Gastrocnemius medialis (tissue), 4 donors: ENCODE results near the gene SH3GL1.

Experiments used
- CTCF ChIP-seq, 5 experiments: fragments of 450-650 bp in 3 of 5; fragments of 200-600 bp in 2 of 5; sonication (generic) in 2 of 5; IDR thresholded peaks in 4 of 5; conservative IDR thresholded peaks in 1 of 5; 1 replicate in 4 of 5; 2 replicates in 1 of 5; pipeline ENCODE4 v1.5.1; 2016 to 2019; ENCODE audit warnings: antibody characterized with exemption in 5 of 5, mild to moderate bottlenecking in 3 of 5, moderate library complexity in 3 of 5
- POLR2A ChIP-seq, 2 donors: fragments of 450-650 bp; IDR thresholded peaks; one replicate each; pipeline ENCODE4 v1.6.1; 2017; ENCODE audit warnings: antibody characterized with exemption in 2 of 2, mild to moderate bottlenecking in 2 of 2, moderate library complexity in 2 of 2

- TF ChIP-seq CTCF (IDR thresholded peaks at IDR 0.05 in 4 of 5, conservative IDR thresholded peaks at IDR 0.05 in 1 of 5) (no peak), POLR2A (IDR thresholded peaks at IDR 0.05) (no peak)
Measured at GRCh38 chr19:4444765-4445741, 44.7 kb upstream of the SH3GL1 start.
